22Rv1 (cell line): ENCODE data around the gene ENTPD2.
A peak's percentile ranks its signal among the peaks of the same experiment; 100 is the strongest.

ENCODE experiments used
- ZFX ChIP-seq: fragments of 450-650 bp; IDR thresholded peaks from 2 replicates; pipeline ENCODE4 v1.6.1; 2017; ENCODE audit warnings: antibody characterized with exemption, borderline replicate concordance
- TF ChIP-seq, protein P1 (sequence below): fragments of 450-650 bp; IDR thresholded peaks from 2 replicates; pipeline ENCODE4 v1.5.1; 2017; ENCODE audit warnings: mild to moderate bottlenecking

DNA sequence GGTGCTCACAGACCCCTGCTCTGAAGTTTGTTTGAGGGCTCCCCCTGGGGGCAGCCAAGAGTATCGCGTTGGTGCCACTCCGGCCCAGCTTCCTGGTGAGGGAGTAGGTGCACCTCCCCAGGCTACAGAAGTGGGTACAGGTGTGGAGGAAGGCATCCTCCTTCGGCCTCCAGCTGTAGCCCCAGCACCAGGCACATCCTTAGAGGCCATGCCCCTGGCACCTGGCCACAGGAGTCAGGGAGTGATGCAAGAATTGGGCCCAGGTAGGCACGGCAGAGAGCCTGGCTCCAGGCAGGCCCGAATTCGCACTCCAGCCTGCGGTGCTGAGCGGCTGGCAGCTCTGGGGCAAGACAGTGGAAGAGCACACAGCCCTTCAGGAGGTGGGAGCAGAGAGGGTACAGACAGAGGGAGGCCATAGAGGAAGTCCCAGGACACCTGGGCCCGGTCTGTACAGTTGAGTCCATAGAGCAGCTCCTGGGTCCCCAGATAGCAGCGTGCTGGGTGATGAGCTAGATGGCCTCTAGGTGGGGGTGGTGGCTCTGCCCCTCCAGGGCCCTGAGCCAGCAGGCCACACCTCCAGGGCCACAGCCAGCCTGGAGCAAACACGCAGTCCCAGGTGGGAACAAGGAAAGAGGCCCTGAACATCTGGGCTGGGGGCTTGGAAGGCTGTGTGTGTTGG lies 14.1 kb upstream of the ENTPD2 start:
- TF ChIP-seq, protein P1, sequence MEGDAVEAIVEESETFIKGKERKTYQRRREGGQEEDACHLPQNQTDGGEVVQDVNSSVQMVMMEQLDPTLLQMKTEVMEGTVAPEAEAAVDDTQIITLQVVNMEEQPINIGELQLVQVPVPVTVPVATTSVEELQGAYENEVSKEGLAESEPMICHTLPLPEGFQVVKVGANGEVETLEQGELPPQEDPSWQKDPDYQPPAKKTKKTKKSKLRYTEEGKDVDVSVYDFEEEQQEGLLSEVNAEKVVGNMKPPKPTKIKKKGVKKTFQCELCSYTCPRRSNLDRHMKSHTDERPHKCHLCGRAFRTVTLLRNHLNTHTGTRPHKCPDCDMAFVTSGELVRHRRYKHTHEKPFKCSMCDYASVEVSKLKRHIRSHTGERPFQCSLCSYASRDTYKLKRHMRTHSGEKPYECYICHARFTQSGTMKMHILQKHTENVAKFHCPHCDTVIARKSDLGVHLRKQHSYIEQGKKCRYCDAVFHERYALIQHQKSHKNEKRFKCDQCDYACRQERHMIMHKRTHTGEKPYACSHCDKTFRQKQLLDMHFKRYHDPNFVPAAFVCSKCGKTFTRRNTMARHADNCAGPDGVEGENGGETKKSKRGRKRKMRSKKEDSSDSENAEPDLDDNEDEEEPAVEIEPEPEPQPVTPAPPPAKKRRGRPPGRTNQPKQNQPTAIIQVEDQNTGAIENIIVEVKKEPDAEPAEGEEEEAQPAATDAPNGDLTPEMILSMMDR: peak; percentile 89
- no peak for TF ChIP-seq ZFX
